ENCODE results near the gene RXRA.

The RXRA gene

GRCh38 chr9:134328841-134329575, 2.8 kb downstream of the RXRA start:
- Histone ChIP-seq H3F3A (ENCODE audit: insufficient read depth) (no peaks in the 10 kb centered on the region), H3K9ac (ENCODE audit: low read length) (no peak overlapping the region), H3K4me2 (ENCODE audit: low read depth, low read length, poor library complexity, severe bottlenecking) (no peak overlapping the region), H3K4me3 (ENCODE audit: insufficient read depth, low read length, poor library complexity, severe bottlenecking) (no peak overlapping the region), H4K20me1 (ENCODE audit: low read depth, low read length) (no peaks in the 10 kb centered on the region), H3K27ac (ENCODE audit: low read depth, low read length) (no peak overlapping the region), H3K27me3 (ENCODE audit: low read length) (no peaks in the 10 kb centered on the region), H3K79me2 (ENCODE audit: insufficient read depth, low read length) (no peaks in the 10 kb centered on the region), H3K36me3 (ENCODE audit: low read length) (no peaks in the 10 kb centered on the region), H3K9me2 (replicated peaks; ENCODE audit: insufficient read depth, low read length) (no peaks in the 10 kb centered on the region), H2AFZ (ENCODE audit: low read depth, low read length, severe bottlenecking) (no peak overlapping the region), H3K9me3 (ENCODE audit: insufficient read depth, low read length) (no peaks in the 10 kb centered on the region)
- TF ChIP-seq CTCF (IDR thresholded peaks at IDR 0.05; ENCODE audit: insufficient read depth, low read length, poor library complexity, severe bottlenecking) (no peak), EZH2phosphoT487 (conservative IDR thresholded peaks at IDR 0.05; ENCODE audit: low read length) (no peak)

GRCh38 chr9:134329576-134329855, 3.3 kb downstream of the RXRA start:
- Histone ChIP-seq H3K27ac (ENCODE audit: low read depth, low read length) (no peak overlapping the region), H3K9ac (ENCODE audit: low read length) (no peak overlapping the region), H3K4me2 (ENCODE audit: low read depth, low read length, poor library complexity, severe bottlenecking) (no peak overlapping the region)

GRCh38 chr9:134329886-134330285, 3.6 kb downstream of the RXRA start:
- no peaks in the 10 kb centered on the region for H3K9me3 ChIP-seq (ENCODE audit: insufficient read depth, low read length)
- H4K20me1 ChIP-seq (ENCODE audit: low read depth, low read length) = no peaks in the 10 kb centered on the region
- no peaks in the 10 kb centered on the region for H3K36me3 ChIP-seq (ENCODE audit: low read length)
- H3K4me2 ChIP-seq (ENCODE audit: low read depth, low read length, poor library complexity, severe bottlenecking) = no peak overlapping the region
- TF ChIP-seq CTCF (IDR thresholded peaks at IDR 0.05; ENCODE audit: insufficient read depth, low read length, poor library complexity, severe bottlenecking) = no peak
- no peak for TF ChIP-seq EZH2phosphoT487 (conservative IDR thresholded peaks at IDR 0.05; ENCODE audit: low read length)
- H3K79me2 ChIP-seq (ENCODE audit: insufficient read depth, low read length) = no peaks in the 10 kb centered on the region
- no peaks in the 10 kb centered on the region for H3K27me3 ChIP-seq (ENCODE audit: low read length)
- no peak overlapping the region for H2AFZ ChIP-seq (ENCODE audit: low read depth, low read length, severe bottlenecking)
- H3K27ac ChIP-seq (ENCODE audit: low read depth, low read length) = no peak overlapping the region
- no peak overlapping the region for H3K4me3 ChIP-seq (ENCODE audit: insufficient read depth, low read length, poor library complexity, severe bottlenecking)
- H3K9me2 ChIP-seq (replicated peaks; ENCODE audit: insufficient read depth, low read length) = no peaks in the 10 kb centered on the region
- no peak overlapping the region for H3K9ac ChIP-seq (ENCODE audit: low read length)
- no peaks in the 10 kb centered on the region for H3F3A ChIP-seq (ENCODE audit: insufficient read depth)

More at GRCh38 chr9:134329576-134329855, 3.3 kb downstream of the RXRA start:
- Histone ChIP-seq H3K9me2 (replicated peaks; ENCODE audit: insufficient read depth, low read length) (no peaks in the 10 kb centered on the region), H2AFZ (ENCODE audit: low read depth, low read length, severe bottlenecking) (no peak overlapping the region), H4K20me1 (ENCODE audit: low read depth, low read length) (no peaks in the 10 kb centered on the region), H3K36me3 (ENCODE audit: low read length) (no peaks in the 10 kb centered on the region), H3K4me3 (ENCODE audit: insufficient read depth, low read length, poor library complexity, severe bottlenecking) (no peak overlapping the region), H3F3A (ENCODE audit: insufficient read depth) (no peaks in the 10 kb centered on the region), H3K79me2 (ENCODE audit: insufficient read depth, low read length) (no peaks in the 10 kb centered on the region), H3K27me3 (ENCODE audit: low read length) (no peaks in the 10 kb centered on the region), H3K9me3 (ENCODE audit: insufficient read depth, low read length) (no peaks in the 10 kb centered on the region)
- no peak for TF ChIP-seq CTCF (IDR thresholded peaks at IDR 0.05; ENCODE audit: insufficient read depth, low read length, poor library complexity, severe bottlenecking)
- TF ChIP-seq EZH2phosphoT487 (conservative IDR thresholded peaks at IDR 0.05; ENCODE audit: low read length) = no peak

Measured in SU-DHL-6 (cell line).